MCF 10A (cell line): ENCODE measurements around the gene GPC6. TPM values are rescaled to one million over a fixed set of nuclear protein-coding genes. Genes with fewer than 3 reads are reported as not detected.

Source experiments
- BruUV-seq: library from RNA; stranded (reverse); fragments of 400-500 nt; replicated peaks from 2 replicates; lab custom pipeline; 2021; lab: Mats Ljungman, UMichigan
- CTCF ChIA-PET: fragments of 300-600 bp; sonication (Branson Sonifier 250); formaldehyde crosslinking; extraction: SDS; loops from one replicate; lab custom pipeline; 2021; ENCODE audit warnings: antibody characterized with exemption, inconsistent platforms; lab: Yijun Ruan, JAX
- POLR2A ChIA-PET: fragments of 300-600, 350-650 bp; sonication (Branson Sonifier 250); formaldehyde crosslinking; extraction: SDS; loops from one replicate; lab custom pipeline; 2020; ENCODE audit warnings: antibody characterized with exemption, inconsistent platforms; lab: Yijun Ruan, JAX
- DNase-seq: peaks from one replicate; pipeline ENCODE4 v3.0.0-alpha.2; 2018; ENCODE audit not compliant: unreplicated experiment
- H3K27ac Mint-ChIP-seq: one replicate; pipeline ENCODE4 v1.8.0; 2022; ENCODE audit warnings: mild to moderate bottlenecking, low read depth, mixed read lengths; ENCODE audit not compliant: unreplicated experiment
- H3K27me3 Mint-ChIP-seq: one replicate; pipeline ENCODE4 v1.8.0; 2022; ENCODE audit warnings: mixed read lengths; ENCODE audit not compliant: insufficient read depth, unreplicated experiment
- H3K36me3 Mint-ChIP-seq: one replicate; pipeline ENCODE4 v1.8.0; 2022; ENCODE audit warnings: mild to moderate bottlenecking, moderate library complexity, mixed read lengths; ENCODE audit not compliant: insufficient read depth, unreplicated experiment
- H3K4me1 Mint-ChIP-seq: one replicate; pipeline ENCODE4 v1.8.0; 2022; ENCODE audit warnings: mixed read lengths; ENCODE audit not compliant: insufficient read depth, unreplicated experiment
- H3K4me3 Mint-ChIP-seq: one replicate; pipeline ENCODE4 v1.8.0; 2022; ENCODE audit warnings: mild to moderate bottlenecking, moderate library complexity, mixed read lengths; ENCODE audit not compliant: unreplicated experiment
- H3K9me3 Mint-ChIP-seq: one replicate; pipeline ENCODE4 v1.8.0; 2022; ENCODE audit warnings: mixed read lengths; ENCODE audit not compliant: unreplicated experiment
- CTCF ChIP-seq: fragments of 200-600 bp; IDR thresholded peaks from one replicate; pipeline ENCODE4 v1.8.0; 2022; ENCODE audit warnings: antibody characterized with exemption, mild to moderate bottlenecking; ENCODE audit not compliant: unreplicated experiment
- intact Hi-C: fragments of 100-400 bp; cut with micrococcal nuclease; formaldehyde crosslinking; loops from 2 replicates; pipeline ENCODE4 v1.14.1; 2022
- total RNA-seq: library from RNA; stranded (reverse); gene quantifications from 2 replicates; pipeline ENCODE4 v1.2.3, GENCODE V29; 2022

The GPC6 gene
- total RNA-seq, 1 experiment from 2014 or later, result 8.4 TPM

GRCh38 chr13:93399212-93399611, 172.6 kb downstream of the GPC6 start:
- POLR2A ChIA-PET, result no interaction called here
- intact Hi-C loops, result no loop called here
- CTCF ChIA-PET, result no interaction called here
- no TSS peak for BruUV-seq
- Mint-ChIP-seq H3K4me3 (no peak overlapping the region), H3K4me1 (no peaks in the 10 kb centered on the region), H3K27me3 (no peaks in the 10 kb centered on the region), H3K36me3 (no peaks in the 10 kb centered on the region), H3K9me3 (peaks cover 6% of the 10 kb centered on the region), H3K27ac (no peak overlapping the region)
- no peak for TF ChIP-seq CTCF
- DNase-seq, result peak; percentile 18

GRCh38 chr13:93406136-93406535, 179.5 kb downstream of the GPC6 start:
- intact Hi-C loops, result no loop called here
- no peak overlapping the region for H3K27ac Mint-ChIP-seq
- ChIA-PET CTCF (no interaction called here), POLR2A (no interaction called here)
- no peaks in the 10 kb centered on the region for H3K9me3 Mint-ChIP-seq
- no TSS peak for BruUV-seq
- no peak for TF ChIP-seq CTCF
- H3K27me3 Mint-ChIP-seq, result no peaks in the 10 kb centered on the region
- no peak for DNase-seq
- H3K36me3 Mint-ChIP-seq, result no peaks in the 10 kb centered on the region
- no peak overlapping the region for H3K4me3 Mint-ChIP-seq
- no peaks in the 10 kb centered on the region for H3K4me1 Mint-ChIP-seq

GRCh38 chr13:93407551-93407950, 180.9 kb downstream of the GPC6 start:
- Mint-ChIP-seq H3K9me3 (no peaks in the 10 kb centered on the region), H3K27ac (no peak overlapping the region), H3K36me3 (no peaks in the 10 kb centered on the region), H3K4me3 (no peak overlapping the region), H3K27me3 (no peaks in the 10 kb centered on the region), H3K4me1 (no peaks in the 10 kb centered on the region)
- intact Hi-C loops, result no loop called here
- ChIA-PET CTCF (no interaction called here), POLR2A (no interaction called here)
- BruUV-seq, result no TSS peak
- no peak for TF ChIP-seq CTCF
- DNase-seq, result no peak

GRCh38 chr13:93409001-93409400, 182.4 kb downstream of the GPC6 start:
- Mint-ChIP-seq H3K36me3 (no peaks in the 10 kb centered on the region), H3K27ac (no peak overlapping the region), H3K4me1 (no peaks in the 10 kb centered on the region), H3K27me3 (no peaks in the 10 kb centered on the region), H3K9me3 (no peaks in the 10 kb centered on the region), H3K4me3 (no peak overlapping the region)
- POLR2A ChIA-PET, result no interaction called here
- intact Hi-C loops, result no loop called here
- DNase-seq, result no peak
- BruUV-seq, result no TSS peak
- no peak for TF ChIP-seq CTCF
- CTCF ChIA-PET, result no interaction called here
